Liver (tissue), 9 donors: ENCODE data around the gene CES4A. TPM values are rescaled to one million over a fixed set of nuclear protein-coding genes. Genes with fewer than 3 reads are reported as not detected.

Experiments used
- DNase-seq: peaks from one replicate; pipeline ENCODE4 v3.0.0-alpha.2; 2017; ENCODE audit warnings: low spot score
- H3K27ac ChIP-seq, 2 donors: one replicate each; pipeline ENCODE4 v1.7.0; 2013; ENCODE audit warnings: inconsistent platforms in 2 of 2, low read length in 2 of 2, control low read depth in 1 of 2, low read depth in 1 of 2, mild to moderate bottlenecking in 1 of 2
- H3K27me3 ChIP-seq, 4 donors: one replicate each; pipeline versions ENCODE4 v1.6.1 to v1.7.0; 2013; ENCODE audit warnings: low read length in 3 of 4, inconsistent platforms in 1 of 4, mild to moderate bottlenecking in 1 of 4, moderate library complexity in 1 of 4; ENCODE audit not compliant: control insufficient read depth in 4 of 4, insufficient read depth in 4 of 4
- H3K36me3 ChIP-seq, 4 donors: one replicate each; pipeline versions ENCODE4 v1.6.1 to v1.7.0; 2013; ENCODE audit warnings: low read length in 3 of 4, mild to moderate bottlenecking in 3 of 4, low read depth in 1 of 4, moderate library complexity in 1 of 4; ENCODE audit not compliant: control insufficient read depth in 4 of 4, insufficient read depth in 3 of 4
- H3K4me1 ChIP-seq, 4 donors: one replicate each; pipeline versions ENCODE4 v1.6.1 to v1.7.0; 2013; ENCODE audit warnings: low read length in 3 of 4, mild to moderate bottlenecking in 3 of 4, moderate library complexity in 1 of 4; ENCODE audit not compliant: control insufficient read depth in 4 of 4, insufficient read depth in 4 of 4
- H3K4me3 ChIP-seq, 3 donors: one replicate each; pipeline versions ENCODE4 v1.6.1 to v1.7.0; 2013; ENCODE audit warnings: low read length in 3 of 3, control low read depth in 1 of 3, low read depth in 1 of 3, mild to moderate bottlenecking in 1 of 3
- H3K9ac ChIP-seq, 2 donors: one replicate each; pipeline ENCODE4 v1.7.0; 2013; ENCODE audit warnings: low read length in 2 of 2, mild to moderate bottlenecking in 2 of 2, moderate library complexity in 2 of 2, control low read depth in 1 of 2, low read depth in 1 of 2
- H3K9me3 ChIP-seq, 4 donors: one replicate each; pipeline versions ENCODE4 v1.6.1 to v1.7.0; 2013; ENCODE audit warnings: low read length in 3 of 4; ENCODE audit not compliant: control insufficient read depth in 4 of 4
- EGR1 ChIP-seq, 2 donors: IDR thresholded peaks; 2 replicates each; pipeline ENCODE4 v1.6.1; 2016 to 2018; ENCODE audit warnings: antibody characterized with exemption in 2 of 2, low read depth in 2 of 2
- FOXA1 ChIP-seq: IDR thresholded peaks from 2 replicates; pipeline ENCODE4 v1.6.1; 2016; ENCODE audit warnings: antibody characterized with exemption
- FOXA2 ChIP-seq: IDR thresholded peaks from 2 replicates; pipeline ENCODE4 v1.6.1; 2016; ENCODE audit warnings: antibody characterized with exemption
- GABPA ChIP-seq, 2 donors: IDR thresholded peaks in 1 of 2; conservative IDR thresholded peaks in 1 of 2; 2 replicates each; pipeline ENCODE4 v1.6.1; 2016; ENCODE audit warnings: antibody characterized with exemption in 2 of 2, mild to moderate bottlenecking in 1 of 2, moderate library complexity in 1 of 2
- HNF4A ChIP-seq, 2 donors: conservative IDR thresholded peaks; 2 replicates each; pipeline ENCODE4 v1.6.1; 2016; ENCODE audit warnings: antibody characterized with exemption in 2 of 2, mild to moderate bottlenecking in 2 of 2
- HNF4G ChIP-seq: IDR thresholded peaks from 2 replicates; pipeline ENCODE4 v1.6.1; 2016; ENCODE audit warnings: antibody characterized with exemption
- NR2F2 ChIP-seq: IDR thresholded peaks from 2 replicates; pipeline ENCODE4 v1.6.1; 2016; ENCODE audit warnings: antibody characterized with exemption
- RAD21 ChIP-seq, 2 donors: IDR thresholded peaks; 2 replicates each; pipeline ENCODE4 v1.6.1; 2016; ENCODE audit warnings: antibody characterized with exemption in 2 of 2, mild to moderate bottlenecking in 2 of 2
- RXRA ChIP-seq, 2 donors: IDR thresholded peaks; 2 replicates each; pipeline ENCODE4 v1.6.1; 2017 to 2018; ENCODE audit warnings: antibody characterized with exemption in 2 of 2, mild to moderate bottlenecking in 1 of 2
- SP1 ChIP-seq: IDR thresholded peaks from 2 replicates; pipeline ENCODE4 v1.6.1; 2018; ENCODE audit warnings: antibody characterized with exemption, mild to moderate bottlenecking
- TAF1 ChIP-seq: conservative IDR thresholded peaks from 2 replicates; pipeline ENCODE4 v1.6.1; 2016; ENCODE audit warnings: antibody characterized with exemption, mild to moderate bottlenecking
- YY1 ChIP-seq: IDR thresholded peaks from 2 replicates; pipeline ENCODE4 v1.6.1; 2016; ENCODE audit warnings: antibody characterized with exemption, mild to moderate bottlenecking
- WGBS: extraction: QIAGEN DNeasy Blood & Tissue Kit; methylation state at CpG from one replicate; pipeline ENCODE4 v1.1.7; 2013; 5-methylcytosine and 5-hydroxymethylcytosine counted together
- polyA plus RNA-seq, 2 donors: library from polyadenylated mRNA; stranded (reverse) in 1 of 2; unstranded in 1 of 2; fragments of 200-250 nt in 1 of 2; fragments of >200 nt in 1 of 2; fragmentation: Nextera tagmentation in 1 of 2; extraction: Ambion mirVana in 1 of 2; gene quantifications; one replicate each; pipeline versions ENCODE4 v1.2.1 to v1.2.3, GENCODE V29; 2013 to 2015
- total RNA-seq, 2 donors: library from RNA; depleted of rRNA; stranded (reverse); fragments of >200 nt; gene quantifications; one replicate each; pipeline ENCODE4 v1.2.3, GENCODE V29; 2014
- TF ChIP-seq, protein P1 (sequence below): IDR thresholded peaks from 2 replicates; pipeline ENCODE4 v1.6.1; 2016; ENCODE audit warnings: antibody characterized with exemption
- TF ChIP-seq, protein P2 (sequence below): IDR thresholded peaks from 2 replicates; pipeline ENCODE4 v1.6.1; 2016; ENCODE audit warnings: antibody characterized with exemption
- TF ChIP-seq, protein P3 (sequence below): IDR thresholded peaks from 2 replicates; pipeline ENCODE4 v1.6.1; 2016; ENCODE audit warnings: antibody characterized with exemption, mild to moderate bottlenecking
- TF ChIP-seq, protein P4 (sequence below): fragments of 150-350 bp; IDR thresholded peaks from 2 replicates; pipeline ENCODE4 v1.5.1; 2017; ENCODE audit warnings: improper control_type of control experiment, low read depth, low read length; ENCODE audit not compliant: missing input control
- donor health status: healthy.
- donor health status: healthy.
- donor health status: healthy.
- donor health status: healthy.
- donor health status: healthy.

Gene CES4A
- total and polyA plus RNA-seq, 4 donors, result 1.6 to 20.5 (median 11.3) TPM

DNA sequence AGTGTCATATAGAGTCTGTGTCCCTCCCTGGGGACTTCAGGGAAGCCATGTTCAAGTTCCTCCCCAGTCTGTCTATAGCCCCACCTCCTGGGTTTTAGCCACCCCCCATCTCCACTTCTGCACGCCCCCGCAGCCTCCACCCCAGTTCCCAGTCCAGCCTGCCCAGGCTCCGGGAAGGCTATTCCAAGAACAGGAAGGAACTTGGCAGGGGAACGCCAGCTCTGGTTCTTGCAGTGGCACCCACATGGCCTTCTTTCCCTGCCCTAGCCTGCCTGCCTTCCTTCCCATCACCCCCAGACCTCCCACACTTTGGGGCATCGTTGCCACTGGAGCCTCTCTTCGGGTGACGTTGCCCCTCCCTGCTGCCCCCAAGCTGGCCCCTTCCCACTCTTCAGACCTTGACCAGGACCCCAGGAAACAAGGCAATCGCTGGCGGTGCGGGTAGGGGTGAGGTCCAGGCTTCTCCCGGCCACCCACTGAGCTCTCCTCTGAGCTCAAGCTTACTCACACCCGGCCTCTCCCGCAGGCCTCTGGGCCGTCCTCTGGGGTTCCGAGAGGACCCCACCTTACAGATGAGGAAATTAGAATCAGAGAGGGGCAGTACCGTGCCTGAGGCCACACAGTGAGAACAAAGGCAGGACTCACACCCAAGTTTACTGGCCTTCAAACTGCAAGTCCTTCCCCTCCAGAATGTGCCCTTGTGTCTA is 9.2 kb upstream of the CES4A start:
- Histone ChIP-seq H3K27ac (no peak overlapping the region), H3K36me3 (no peaks in the 10 kb centered on the region), H3K9ac (no peak overlapping the region), H3K9me3 (no peaks in the 10 kb centered on the region), H3K4me1 (peaks cover 0 to 15% (median 7%) of the 10 kb centered on the region in 4 donors), H3K27me3 (no peaks in the 10 kb centered on the region), H3K4me3 (no peak overlapping the region)
- 76% methylated on average over 16 of the region's 16 CpGs for WGBS
- no peak for DNase-seq
- TF ChIP-seq EGR1 (IDR thresholded peaks at IDR 0.05; ENCODE audit: low read depth in 2 of 2) (no peak), RAD21 (IDR thresholded peaks at IDR 0.05) (no peak), SP1 (no peak), YY1 (no peak), HNF4G (no peak), FOXA1 (no peak), FOXA2 (no peak), HNF4A (conservative IDR thresholded peaks at IDR 0.05) (no peak), NR2F2 (no peak)
- TF ChIP-seq, protein P1, sequence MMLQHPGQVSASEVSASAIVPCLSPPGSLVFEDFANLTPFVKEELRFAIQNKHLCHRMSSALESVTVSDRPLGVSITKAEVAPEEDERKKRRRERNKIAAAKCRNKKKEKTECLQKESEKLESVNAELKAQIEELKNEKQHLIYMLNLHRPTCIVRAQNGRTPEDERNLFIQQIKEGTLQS, result no peak
- TF ChIP-seq, protein P2, sequence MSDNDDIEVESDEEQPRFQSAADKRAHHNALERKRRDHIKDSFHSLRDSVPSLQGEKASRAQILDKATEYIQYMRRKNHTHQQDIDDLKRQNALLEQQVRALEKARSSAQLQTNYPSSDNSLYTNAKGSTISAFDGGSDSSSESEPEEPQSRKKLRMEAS, result no peak
- TF ChIP-seq, protein P3, sequence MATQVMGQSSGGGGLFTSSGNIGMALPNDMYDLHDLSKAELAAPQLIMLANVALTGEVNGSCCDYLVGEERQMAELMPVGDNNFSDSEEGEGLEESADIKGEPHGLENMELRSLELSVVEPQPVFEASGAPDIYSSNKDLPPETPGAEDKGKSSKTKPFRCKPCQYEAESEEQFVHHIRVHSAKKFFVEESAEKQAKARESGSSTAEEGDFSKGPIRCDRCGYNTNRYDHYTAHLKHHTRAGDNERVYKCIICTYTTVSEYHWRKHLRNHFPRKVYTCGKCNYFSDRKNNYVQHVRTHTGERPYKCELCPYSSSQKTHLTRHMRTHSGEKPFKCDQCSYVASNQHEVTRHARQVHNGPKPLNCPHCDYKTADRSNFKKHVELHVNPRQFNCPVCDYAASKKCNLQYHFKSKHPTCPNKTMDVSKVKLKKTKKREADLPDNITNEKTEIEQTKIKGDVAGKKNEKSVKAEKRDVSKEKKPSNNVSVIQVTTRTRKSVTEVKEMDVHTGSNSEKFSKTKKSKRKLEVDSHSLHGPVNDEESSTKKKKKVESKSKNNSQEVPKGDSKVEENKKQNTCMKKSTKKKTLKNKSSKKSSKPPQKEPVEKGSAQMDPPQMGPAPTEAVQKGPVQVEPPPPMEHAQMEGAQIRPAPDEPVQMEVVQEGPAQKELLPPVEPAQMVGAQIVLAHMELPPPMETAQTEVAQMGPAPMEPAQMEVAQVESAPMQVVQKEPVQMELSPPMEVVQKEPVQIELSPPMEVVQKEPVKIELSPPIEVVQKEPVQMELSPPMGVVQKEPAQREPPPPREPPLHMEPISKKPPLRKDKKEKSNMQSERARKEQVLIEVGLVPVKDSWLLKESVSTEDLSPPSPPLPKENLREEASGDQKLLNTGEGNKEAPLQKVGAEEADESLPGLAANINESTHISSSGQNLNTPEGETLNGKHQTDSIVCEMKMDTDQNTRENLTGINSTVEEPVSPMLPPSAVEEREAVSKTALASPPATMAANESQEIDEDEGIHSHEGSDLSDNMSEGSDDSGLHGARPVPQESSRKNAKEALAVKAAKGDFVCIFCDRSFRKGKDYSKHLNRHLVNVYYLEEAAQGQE, result no peak
- TF ChIP-seq, protein P4, sequence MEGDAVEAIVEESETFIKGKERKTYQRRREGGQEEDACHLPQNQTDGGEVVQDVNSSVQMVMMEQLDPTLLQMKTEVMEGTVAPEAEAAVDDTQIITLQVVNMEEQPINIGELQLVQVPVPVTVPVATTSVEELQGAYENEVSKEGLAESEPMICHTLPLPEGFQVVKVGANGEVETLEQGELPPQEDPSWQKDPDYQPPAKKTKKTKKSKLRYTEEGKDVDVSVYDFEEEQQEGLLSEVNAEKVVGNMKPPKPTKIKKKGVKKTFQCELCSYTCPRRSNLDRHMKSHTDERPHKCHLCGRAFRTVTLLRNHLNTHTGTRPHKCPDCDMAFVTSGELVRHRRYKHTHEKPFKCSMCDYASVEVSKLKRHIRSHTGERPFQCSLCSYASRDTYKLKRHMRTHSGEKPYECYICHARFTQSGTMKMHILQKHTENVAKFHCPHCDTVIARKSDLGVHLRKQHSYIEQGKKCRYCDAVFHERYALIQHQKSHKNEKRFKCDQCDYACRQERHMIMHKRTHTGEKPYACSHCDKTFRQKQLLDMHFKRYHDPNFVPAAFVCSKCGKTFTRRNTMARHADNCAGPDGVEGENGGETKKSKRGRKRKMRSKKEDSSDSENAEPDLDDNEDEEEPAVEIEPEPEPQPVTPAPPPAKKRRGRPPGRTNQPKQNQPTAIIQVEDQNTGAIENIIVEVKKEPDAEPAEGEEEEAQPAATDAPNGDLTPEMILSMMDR, result no peak

DNA sequence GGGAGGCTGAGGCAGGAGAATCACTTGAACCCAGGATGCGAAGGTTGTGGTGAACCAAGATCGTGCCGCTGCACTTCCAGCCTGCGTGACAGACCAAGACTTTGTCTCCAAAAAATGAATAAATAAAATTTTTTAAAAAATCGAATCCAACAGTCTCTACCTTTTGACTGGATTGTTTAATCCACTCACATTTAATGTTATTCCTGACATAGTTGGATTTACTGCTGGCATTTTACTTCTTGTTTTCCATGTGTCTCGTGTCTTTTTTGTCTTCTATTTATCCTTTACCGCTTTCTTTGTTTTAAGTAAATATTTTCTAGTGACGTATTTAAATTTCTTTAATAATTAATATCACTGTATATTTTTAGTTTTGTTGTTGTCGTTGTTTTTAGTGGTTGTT is 5.4 kb upstream of the CES4A start:
- H3K4me1 ChIP-seq, result peaks cover 0 to 7% (median 2%) of the 10 kb centered on the region in 4 donors
- no peak overlapping the region for H3K27ac ChIP-seq
- H3K36me3 ChIP-seq, result no peaks in the 10 kb centered on the region
- H3K9me3 ChIP-seq, result no peaks in the 10 kb centered on the region
- H3K4me3 ChIP-seq, result no peak overlapping the region
- 96% methylated on average over 9 of the region's 9 CpGs for WGBS
- H3K9ac ChIP-seq, result no peak overlapping the region
- no peak for DNase-seq
- no peaks in the 10 kb centered on the region for H3K27me3 ChIP-seq
- TF ChIP-seq, protein P2, result no peak
- TF ChIP-seq TAF1 (no peak), NR2F2 (no peak), RXRA (IDR thresholded peaks at IDR 0.05) (no peak), RAD21 (IDR thresholded peaks at IDR 0.05) (no peak), EGR1 (IDR thresholded peaks at IDR 0.05; ENCODE audit: low read depth in 2 of 2) (no peak), HNF4A (conservative IDR thresholded peaks at IDR 0.05) (no peak), FOXA1 (no peak), YY1 (no peak), GABPA (IDR thresholded peaks at IDR 0.05 in 1 of 2, conservative IDR thresholded peaks at IDR 0.05 in 1 of 2) (no peak)
- TF ChIP-seq, protein P3, result no peak
- TF ChIP-seq, protein P4, result no peak
- TF ChIP-seq, protein P1, result no peak
